PC-9 (cell line): ENCODE data around the gene RNF19B. TPM values are rescaled to one million over a fixed set of nuclear protein-coding genes. Genes with fewer than 3 reads are reported as not detected.

Experiments used
- BruUV-seq: library from RNA; stranded (reverse); fragments of 400-500 nt; replicated peaks from 2 replicates; lab custom pipeline; 2021; lab: Mats Ljungman, UMichigan
- CTCF ChIA-PET: fragments of 300-600 bp; sonication (Branson Sonifier 250); formaldehyde crosslinking; loops from one replicate; lab custom pipeline; 2022; ENCODE audit warnings: antibody characterized with exemption; lab: Charles Lee
- POLR2A ChIA-PET: fragments of 300-600 bp; sonication (Branson Sonifier 250); formaldehyde crosslinking; loops from one replicate; lab custom pipeline; 2022; ENCODE audit warnings: antibody characterized with exemption; ENCODE audit not compliant: unreplicated experiment; lab: Charles Lee
- DNase-seq, 2 experiments: peaks; one replicate each; pipeline versions ENCODE4 v3.0.0 to v3.0.0-alpha.2; 2015 to 2022; ENCODE audit warnings: mixed read lengths in 1 of 2
- H2AFZ ChIP-seq: fragments of 200-600 bp; sonication (generic); 2 replicates; pipeline ENCODE4 v1.8.1; 2017; ENCODE audit warnings: antibody characterized with exemption
- H3F3A ChIP-seq: fragments of 200-600 bp; sonication (generic); 2 replicates; pipeline ENCODE4 v1.8.1; 2017; ENCODE audit warnings: antibody characterized with exemption, mild to moderate bottlenecking, low read depth; ENCODE audit not compliant: insufficient read depth
- H3K27ac ChIP-seq: fragments of 200-600 bp; sonication (generic); 2 replicates; pipeline ENCODE4 v1.6.1; 2016; ENCODE audit warnings: mixed run types
- H3K27me3 ChIP-seq: fragments of 200-600 bp; sonication (generic); 2 replicates; pipeline ENCODE4 v1.6.1; 2016; ENCODE audit warnings: low read depth, mixed run types; ENCODE audit not compliant: insufficient read depth
- H3K36me3 ChIP-seq: fragments of 200-600 bp; sonication (generic); 2 replicates; pipeline ENCODE4 v1.6.1; 2016; ENCODE audit warnings: low read depth, mixed run types
- H3K4me1 ChIP-seq: fragments of 200-600 bp; sonication (generic); replicated peaks from 2 replicates; pipeline ENCODE4 v1.6.1; 2016; ENCODE audit warnings: mixed run types; ENCODE audit not compliant: insufficient read depth
- H3K4me2 ChIP-seq: fragments of 200-600 bp; sonication (generic); 2 replicates; pipeline ENCODE4 v1.6.1; 2017; ENCODE audit warnings: mixed run types
- H3K4me3 ChIP-seq: fragments of 200-600 bp; sonication (generic); 2 replicates; pipeline ENCODE4 v1.6.1; 2016; ENCODE audit warnings: mixed run types
- H3K79me2 ChIP-seq: fragments of 200-600 bp; sonication (generic); 2 replicates; pipeline ENCODE4 v1.6.1; 2017; ENCODE audit warnings: low read depth, mixed run types
- H3K9me2 ChIP-seq: fragments of 200-600 bp; sonication (generic); 2 replicates; pipeline ENCODE4 v1.8.1; 2017; ENCODE audit warnings: mild to moderate bottlenecking; ENCODE audit not compliant: insufficient read depth
- H3K9me3 ChIP-seq: fragments of 200-600 bp; sonication (generic); 2 replicates; pipeline ENCODE4 v1.8.1; 2016; ENCODE audit warnings: low read depth; ENCODE audit not compliant: insufficient read depth
- H4K20me1 ChIP-seq: fragments of 200-600 bp; sonication (generic); 2 replicates; pipeline ENCODE4 v1.8.1; 2017; ENCODE audit not compliant: insufficient read depth
- CTCF ChIP-seq: fragments of 200-600 bp; sonication (generic); conservative IDR thresholded peaks from 2 replicates; pipeline ENCODE4 v1.6.1; 2017; ENCODE audit warnings: mixed run types, antibody characterized with exemption, mild to moderate bottlenecking, moderate library complexity
- EZH2 ChIP-seq: fragments of 200-600 bp; sonication (generic); IDR thresholded peaks from 2 replicates; pipeline ENCODE4 v1.8.0; 2017; ENCODE audit warnings: antibody characterized with exemption, low read depth
- intact Hi-C: fragments of 100-400 bp; cut with micrococcal nuclease; formaldehyde crosslinking; loops from one replicate; pipeline ENCODE4 v1.10.0; 2022; ENCODE audit not compliant: unreplicated experiment
- total RNA-seq: library from RNA; stranded (reverse); gene quantifications from 2 replicates; pipeline ENCODE4 v1.2.3, GENCODE V29; 2021

RNF19B gene
- total RNA-seq, 1 experiment from 2014 or later: 25.4 TPM

GRCh38 chr1:32985226-32985625 is 20.6 kb upstream of the RNF19B start:
- Histone ChIP-seq H2AFZ (no peak overlapping the region), H3K27ac (no peak overlapping the region), H4K20me1 (no peaks in the 10 kb centered on the region), H3K79me2 (no peaks in the 10 kb centered on the region), H3K9me3 (no peaks in the 10 kb centered on the region), H3F3A (peaks cover 45% of the 10 kb centered on the region), H3K4me1 (peaks cover 45% of the 10 kb centered on the region), H3K4me2 (no peak overlapping the region), H3K27me3 (no peaks in the 10 kb centered on the region), H3K9me2 (no peaks in the 10 kb centered on the region), H3K36me3 (no peaks in the 10 kb centered on the region), H3K4me3 (no peak overlapping the region)
- no peak for DNase-seq
- TF ChIP-seq CTCF: no peak
- no peak for TF ChIP-seq EZH2
- ChIA-PET POLR2A (interaction anchor here (0.6 kb wide), 1 partner anchor 20 kb away, joined by 3 read pairs; no protein-coding TSS in a partner anchor), CTCF (no interaction called here)
- no TSS peak for BruUV-seq
- intact Hi-C loops: no loop called here

- no TSS peak for BruUV-seq
- no peaks in the 10 kb centered on the region for H3K27me3 ChIP-seq
- CTCF ChIA-PET: no interaction called here
- H3K27ac ChIP-seq: no peak overlapping the region
- no peak overlapping the region for H3K4me3 ChIP-seq
- intact Hi-C loops: no loop called here
- H3K9me3 ChIP-seq: no peaks in the 10 kb centered on the region
- no peaks in the 10 kb centered on the region for H3K79me2 ChIP-seq
- no peaks in the 10 kb centered on the region for H4K20me1 ChIP-seq
- TF ChIP-seq EZH2 (no peak), CTCF (no peak)
- H3F3A ChIP-seq: peaks cover 41% of the 10 kb centered on the region
- no peak overlapping the region for H2AFZ ChIP-seq
- no peak for DNase-seq
- no peaks in the 10 kb centered on the region for H3K36me3 ChIP-seq
- peaks cover 40% of the 10 kb centered on the region for H3K4me1 ChIP-seq
- H3K9me2 ChIP-seq: no peaks in the 10 kb centered on the region
- POLR2A ChIA-PET: no interaction called here
- H3K4me2 ChIP-seq: no peak overlapping the region
Observed at GRCh38 chr1:32984455-32985171, 20.0 kb upstream of the RNF19B start.

GRCh38 chr1:32984090-32984454 is 19.5 kb upstream of the RNF19B start:
- peaks cover 35% of the 10 kb centered on the region for H3F3A ChIP-seq
- no peak overlapping the region for H3K27ac ChIP-seq
- no peaks in the 10 kb centered on the region for H4K20me1 ChIP-seq
- BruUV-seq: no TSS peak
- no peak overlapping the region for H3K4me2 ChIP-seq
- no peaks in the 10 kb centered on the region for H3K27me3 ChIP-seq
- H3K79me2 ChIP-seq: no peaks in the 10 kb centered on the region
- intact Hi-C loops: no loop called here
- no peaks in the 10 kb centered on the region for H3K9me3 ChIP-seq
- H2AFZ ChIP-seq: no peak overlapping the region
- H3K9me2 ChIP-seq: no peaks in the 10 kb centered on the region
- POLR2A ChIA-PET: no interaction called here
- no peak overlapping the region for H3K4me3 ChIP-seq
- H3K36me3 ChIP-seq: no peaks in the 10 kb centered on the region
- no peak for DNase-seq
- TF ChIP-seq EZH2 (no peak), CTCF (no peak)
- H3K4me1 ChIP-seq: peaks cover 35% of the 10 kb centered on the region
- CTCF ChIA-PET: no interaction called here
